ENCODE measurements around the gene RPL18.

GRCh38 chr19:48611872-48612271 lies 7.1 kb downstream of the RPL18 start:
- no peak for TF ChIP-seq CTCF (IDR thresholded peaks at IDR 0.05)
- no peak for TF ChIP-seq POLR2A (IDR thresholded peaks at IDR 0.05)

Measured in body of pancreas (tissue), 4 donors.